ENCODE results near the gene AGAP1. TPM values are rescaled to one million over a fixed set of nuclear protein-coding genes. Genes with fewer than 3 reads are reported as not detected.

The AGAP1 gene
- polyA plus RNA-seq, 2 of the 4 experiments (the other 2 are of a cell fraction): 20.2 to 21.9 TPM

DNA sequence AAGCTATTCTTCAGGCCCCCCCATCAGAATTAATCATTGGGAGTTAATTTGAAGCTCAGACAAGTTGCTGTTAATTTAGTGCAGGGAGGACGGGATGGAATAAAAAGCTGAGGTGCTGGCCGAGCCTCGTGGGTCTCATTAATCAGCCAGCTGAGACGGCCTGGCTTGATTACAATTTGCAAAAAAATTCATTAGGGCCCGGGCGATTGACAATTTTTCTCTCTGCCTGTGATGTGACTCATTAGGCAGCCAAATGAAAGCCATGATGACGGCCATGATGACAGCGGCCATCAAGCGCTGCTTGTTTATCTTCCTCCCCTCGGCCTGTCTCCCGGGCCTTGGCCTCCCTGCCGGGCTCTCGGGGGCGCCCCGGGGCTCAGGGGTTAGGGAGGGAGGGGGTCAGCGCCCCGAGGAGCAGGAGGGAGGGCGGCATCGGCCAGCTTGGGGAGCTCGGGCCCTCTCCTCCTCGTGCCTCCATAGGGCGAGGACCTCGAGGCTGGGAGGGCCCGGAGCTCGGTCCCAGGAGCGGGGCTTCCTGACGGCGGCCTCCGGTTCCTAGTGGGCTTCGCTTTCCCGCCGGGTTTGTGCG lies 669.1 kb downstream of the AGAP1 start:
- FAIRE-seq (no peak), DNase-seq (ENCODE audit: low read depth in 1 of 2, low spot score in 1 of 2) (no peak), ATAC-seq (no peak)
- 89% methylated on average over 21 of the region's 33 CpGs for WGBS (ENCODE audit: missing lambda C conversion rate)
- 0 out of 3 replicates have a peak, but pooled peaks cover 4% of the 10 kb centered on the region for H3K4me1 ChIP-seq
- no peak overlapping the region for H3K4me2 ChIP-seq
- H3K27ac ChIP-seq: no peak overlapping the region
- POLR2A ChIA-PET: no interaction called here
- CTCF ChIA-PET: interaction anchor here (1.2 to 3.0 kb wide), 3 partner anchors 14 to 32 kb away, joined by 3 to 22 read pairs (median 5); no protein-coding TSS in a partner anchor
- TF ChIP-seq NPAS2 (CRISPR knock-in tag; IDR thresholded peaks at IDR 0.05; ENCODE audit: borderline replicate concordance) (no peak), ZSCAN20 (CRISPR knock-in tag; IDR thresholded peaks at IDR 0.05) (no peak), POLR2AphosphoS2 (conservative IDR thresholded peaks at IDR 0.05; ENCODE audit: low read length) (no peak), FOXS1 (CRISPR knock-in tag; IDR thresholded peaks at IDR 0.05) (no peak), MAZ (IDR thresholded peaks at IDR 0.05; ENCODE audit: borderline replicate concordance, low read depth, low read length) (no peak), ZC3H11A (IDR thresholded peaks at IDR 0.05) (no peak), RARB (CRISPR knock-in tag; IDR thresholded peaks at IDR 0.05) (no peak), EHMT2 (IDR thresholded peaks at IDR 0.05; ENCODE audit: low read depth) (no peak), MAFK (IDR thresholded peaks at IDR 0.05; ENCODE audit: partially characterized antibody) (no peak)
- TF ChIP-seq, protein P1, sequence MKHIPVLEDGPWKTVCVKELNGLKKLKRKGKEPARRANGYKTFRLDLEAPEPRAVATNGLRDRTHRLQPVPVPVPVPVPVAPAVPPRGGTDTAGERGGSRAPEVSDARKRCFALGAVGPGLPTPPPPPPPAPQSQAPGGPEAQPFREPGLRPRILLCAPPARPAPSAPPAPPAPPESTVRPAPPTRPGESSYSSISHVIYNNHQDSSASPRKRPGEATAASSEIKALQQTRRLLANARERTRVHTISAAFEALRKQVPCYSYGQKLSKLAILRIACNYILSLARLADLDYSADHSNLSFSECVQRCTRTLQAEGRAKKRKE (CRISPR knock-in tag; IDR thresholded peaks at IDR 0.05; ENCODE audit: low read depth): no peak
- H3K9me3 ChIP-seq: no peaks in the 10 kb centered on the region
- no peak overlapping the region for H3K4me3 ChIP-seq

DNA sequence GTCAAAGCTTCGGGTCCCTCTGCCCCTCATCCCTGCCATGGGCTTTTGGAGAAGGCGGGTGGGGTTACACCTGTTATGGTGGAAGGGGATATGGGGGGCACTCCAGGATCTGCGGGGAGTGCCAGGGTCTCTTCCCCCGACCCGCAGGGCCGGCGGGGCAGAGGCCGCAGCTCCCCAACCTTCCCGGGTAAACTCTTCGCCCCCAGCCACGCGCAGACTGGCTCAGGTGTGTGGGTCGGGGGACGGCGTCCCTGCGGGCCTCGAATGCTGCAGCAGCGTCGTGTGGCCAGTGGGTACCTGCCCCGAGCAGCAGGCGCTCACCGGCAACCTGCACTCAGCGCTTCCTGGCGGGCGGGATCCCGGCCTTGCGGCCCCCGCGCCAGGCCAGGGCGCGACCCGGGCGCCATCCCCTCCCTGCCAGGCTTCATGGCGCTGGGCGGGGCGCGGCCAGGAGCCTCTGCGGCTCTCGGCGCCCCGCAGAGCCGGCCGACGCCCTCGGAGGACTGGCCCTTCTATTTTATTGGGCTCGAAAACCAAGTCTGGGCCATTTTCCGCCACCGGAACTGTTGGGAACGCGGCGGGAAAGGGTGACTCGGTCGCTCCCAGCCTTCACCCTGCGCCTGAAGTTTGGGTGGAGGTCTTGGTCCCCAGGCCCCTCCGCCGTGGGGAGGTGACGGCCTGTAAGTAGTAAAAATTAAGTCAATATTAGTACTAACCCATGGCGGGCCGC lies 669.8 kb downstream of the AGAP1 start:
- WGBS (ENCODE audit: missing lambda C conversion rate): 94% methylated on average over 54 of the region's 59 CpGs
- FAIRE-seq (no peak), ATAC-seq (no peak), DNase-seq (ENCODE audit: low read depth in 1 of 2, low spot score in 1 of 2) (no peak)
- Histone ChIP-seq H3K9me3 (no peaks in the 10 kb centered on the region), H3K4me2 (no peak overlapping the region), H3K27ac (no peak overlapping the region), H3K4me3 (no peak overlapping the region), H3K4me1 (peaks cover 6% of the 10 kb centered on the region; the same call in 2 of the 3 replicates)
- ChIA-PET POLR2A (no interaction called here), CTCF (interaction anchor here (1.2 to 3.0 kb wide), 3 partner anchors 13 to 33 kb away, joined by 3 to 22 read pairs (median 5); no protein-coding TSS in a partner anchor)
- TF ChIP-seq HOXA7 (CRISPR knock-in tag; IDR thresholded peaks at IDR 0.05): no peak
- TF ChIP-seq MYC (IDR thresholded peaks at IDR 0.05; ENCODE audit: borderline replicate concordance, low read length): no peak

DNA sequence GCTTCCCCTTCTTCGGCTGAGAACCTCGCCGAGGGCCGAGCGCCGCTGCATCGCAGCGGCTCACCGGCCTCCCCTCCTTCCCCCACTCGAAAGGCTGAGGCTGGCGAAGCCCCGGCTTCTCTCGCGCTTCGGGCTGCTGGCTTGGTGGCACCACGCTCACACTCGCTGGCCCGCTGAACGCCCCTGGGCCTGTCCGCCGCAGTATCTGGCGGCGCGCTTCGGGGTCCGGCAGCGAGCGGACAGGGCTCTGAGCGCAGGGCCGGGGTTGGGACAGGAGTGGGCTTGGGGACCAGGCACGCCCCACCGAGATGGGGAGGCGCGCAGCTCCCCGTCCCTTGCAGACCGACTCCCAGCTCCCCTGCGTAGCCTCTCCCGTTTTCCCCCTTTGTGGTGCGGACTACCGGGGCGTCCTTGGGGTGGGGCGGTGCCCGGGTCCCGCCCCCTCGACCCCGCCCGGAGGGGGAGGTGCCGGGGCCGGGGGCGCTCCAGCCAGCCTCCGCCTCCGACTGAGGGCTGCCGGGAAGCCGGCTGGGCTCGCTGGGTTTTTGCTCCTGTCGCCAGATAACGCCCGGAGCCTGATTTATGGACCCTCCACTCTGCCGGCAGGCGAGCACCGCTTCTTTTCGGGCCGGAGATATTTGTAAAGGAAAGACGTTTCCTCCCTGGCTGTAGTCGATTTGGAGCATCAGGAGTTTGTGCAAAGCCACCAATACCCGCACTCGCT lies 670.5 kb downstream of the AGAP1 start:
- ChIA-PET POLR2A (no interaction called here), CTCF (no interaction called here)
- no peak overlapping the region for H3K27ac ChIP-seq
- no peak overlapping the region for H3K4me3 ChIP-seq
- H3K4me2 ChIP-seq: no peak overlapping the region
- ATAC-seq (no peak), FAIRE-seq (no peak), DNase-seq (ENCODE audit: low read depth in 1 of 2, low spot score in 1 of 2) (no peak)
- no peak for TF ChIP-seq CHD2 (IDR thresholded peaks at IDR 0.05; ENCODE audit: low read length, partially characterized antibody)
- no peak for TF ChIP-seq FOXS1 (CRISPR knock-in tag; IDR thresholded peaks at IDR 0.05)
- TF ChIP-seq RARB (CRISPR knock-in tag; IDR thresholded peaks at IDR 0.05): no peak
- TF ChIP-seq, protein P2, sequence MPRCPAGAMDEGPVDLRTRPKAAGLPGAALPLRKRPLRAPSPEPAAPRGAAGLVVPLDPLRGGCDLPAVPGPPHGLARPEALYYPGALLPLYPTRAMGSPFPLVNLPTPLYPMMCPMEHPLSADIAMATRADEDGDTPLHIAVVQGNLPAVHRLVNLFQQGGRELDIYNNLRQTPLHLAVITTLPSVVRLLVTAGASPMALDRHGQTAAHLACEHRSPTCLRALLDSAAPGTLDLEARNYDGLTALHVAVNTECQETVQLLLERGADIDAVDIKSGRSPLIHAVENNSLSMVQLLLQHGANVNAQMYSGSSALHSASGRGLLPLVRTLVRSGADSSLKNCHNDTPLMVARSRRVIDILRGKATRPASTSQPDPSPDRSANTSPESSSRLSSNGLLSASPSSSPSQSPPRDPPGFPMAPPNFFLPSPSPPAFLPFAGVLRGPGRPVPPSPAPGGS (IDR thresholded peaks at IDR 0.05): no peak
- no peak for TF ChIP-seq SMC3 (IDR thresholded peaks at IDR 0.05)
- TF ChIP-seq, protein P3, sequence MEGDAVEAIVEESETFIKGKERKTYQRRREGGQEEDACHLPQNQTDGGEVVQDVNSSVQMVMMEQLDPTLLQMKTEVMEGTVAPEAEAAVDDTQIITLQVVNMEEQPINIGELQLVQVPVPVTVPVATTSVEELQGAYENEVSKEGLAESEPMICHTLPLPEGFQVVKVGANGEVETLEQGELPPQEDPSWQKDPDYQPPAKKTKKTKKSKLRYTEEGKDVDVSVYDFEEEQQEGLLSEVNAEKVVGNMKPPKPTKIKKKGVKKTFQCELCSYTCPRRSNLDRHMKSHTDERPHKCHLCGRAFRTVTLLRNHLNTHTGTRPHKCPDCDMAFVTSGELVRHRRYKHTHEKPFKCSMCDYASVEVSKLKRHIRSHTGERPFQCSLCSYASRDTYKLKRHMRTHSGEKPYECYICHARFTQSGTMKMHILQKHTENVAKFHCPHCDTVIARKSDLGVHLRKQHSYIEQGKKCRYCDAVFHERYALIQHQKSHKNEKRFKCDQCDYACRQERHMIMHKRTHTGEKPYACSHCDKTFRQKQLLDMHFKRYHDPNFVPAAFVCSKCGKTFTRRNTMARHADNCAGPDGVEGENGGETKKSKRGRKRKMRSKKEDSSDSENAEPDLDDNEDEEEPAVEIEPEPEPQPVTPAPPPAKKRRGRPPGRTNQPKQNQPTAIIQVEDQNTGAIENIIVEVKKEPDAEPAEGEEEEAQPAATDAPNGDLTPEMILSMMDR (IDR thresholded peaks at IDR 0.05): no peak
- no peak for TF ChIP-seq POLR2A (IDR thresholded peaks at IDR 0.05; ENCODE audit: low read length)
- TF ChIP-seq JUNB (IDR thresholded peaks at IDR 0.05): no peak
- no peak for TF ChIP-seq MAFK (IDR thresholded peaks at IDR 0.05; ENCODE audit: partially characterized antibody)
- TF ChIP-seq, protein P4, sequence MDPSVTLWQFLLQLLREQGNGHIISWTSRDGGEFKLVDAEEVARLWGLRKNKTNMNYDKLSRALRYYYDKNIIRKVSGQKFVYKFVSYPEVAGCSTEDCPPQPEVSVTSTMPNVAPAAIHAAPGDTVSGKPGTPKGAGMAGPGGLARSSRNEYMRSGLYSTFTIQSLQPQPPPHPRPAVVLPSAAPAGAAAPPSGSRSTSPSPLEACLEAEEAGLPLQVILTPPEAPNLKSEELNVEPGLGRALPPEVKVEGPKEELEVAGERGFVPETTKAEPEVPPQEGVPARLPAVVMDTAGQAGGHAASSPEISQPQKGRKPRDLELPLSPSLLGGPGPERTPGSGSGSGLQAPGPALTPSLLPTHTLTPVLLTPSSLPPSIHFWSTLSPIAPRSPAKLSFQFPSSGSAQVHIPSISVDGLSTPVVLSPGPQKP (IDR thresholded peaks at IDR 0.05; ENCODE audit: low read depth, low read length): no peak
- no peak for TF ChIP-seq TP53 (CRISPR knock-in tag; IDR thresholded peaks at IDR 0.05)
- TF ChIP-seq, protein P1 (CRISPR knock-in tag; IDR thresholded peaks at IDR 0.05; ENCODE audit: low read depth): no peak
- no peak for TF ChIP-seq POLR2AphosphoS2 (conservative IDR thresholded peaks at IDR 0.05; ENCODE audit: low read length)
- no peak for TF ChIP-seq ZC3H11A (IDR thresholded peaks at IDR 0.05)
- H3K4me1 ChIP-seq: peaks cover 9% of the 10 kb centered on the region; the same call in 2 of the 3 replicates
- H3K9me3 ChIP-seq: no peaks in the 10 kb centered on the region
- 94% methylated on average over 53 of the region's 67 CpGs for WGBS (ENCODE audit: missing lambda C conversion rate)

Data from A549 (cell line).